CD4-positive, alpha-beta T cell (primary cell): ENCODE measurements around the gene HMG20A. TPM values are rescaled to one million over a fixed set of nuclear protein-coding genes. Genes with fewer than 3 reads are reported as not detected.

Experiments
- ATAC-seq: fragments of 200-7000 bp; cut with Tn5 transposase; one replicate; pipeline ENCODE4 v1.10.0; 2022; ENCODE audit warnings: mild to moderate bottlenecking; ENCODE audit not compliant: poor library complexity
- CTCF ChIA-PET: fragments of 350-600 bp; sonication (Branson Sonifier 250); formaldehyde crosslinking; loops from one replicate; lab custom pipeline; 2021; ENCODE audit warnings: antibody characterized with exemption, inconsistent platforms; lab: Charles Lee
- POLR2A ChIA-PET: fragments of 350-600 bp; sonication (Branson Sonifier 250); formaldehyde crosslinking; loops from one replicate; lab custom pipeline; 2021; ENCODE audit warnings: antibody characterized with exemption, inconsistent platforms; lab: Charles Lee
- DNase-seq, 14 experiments: peaks; one replicate each; pipeline ENCODE4 v3.0.0-alpha.2; 2013 to 2020; ENCODE audit warnings: mixed read lengths in 2 of 14
- H3K27ac ChIP-seq, 2 donors: one replicate each; pipeline versions ENCODE4 v1.5.1 to v1.7.0; 2013; ENCODE audit warnings: low read length in 2 of 2, low read depth in 1 of 2, mild to moderate bottlenecking in 1 of 2
- H3K27me3 ChIP-seq, 2 experiments: 1 replicate in 1 of 2; 2 replicates in 1 of 2; pipeline versions ENCODE4 v1.6.1 to v1.7.0; 2013; ENCODE audit warnings: low read length in 2 of 2, control low read depth in 1 of 2, mild to moderate bottlenecking in 1 of 2, moderate library complexity in 1 of 2; ENCODE audit not compliant: insufficient read depth in 2 of 2, control insufficient read depth in 1 of 2
- H3K36me3 ChIP-seq: one replicate; pipeline ENCODE4 v1.6.1; 2013; ENCODE audit warnings: low read length, control low read depth; ENCODE audit not compliant: insufficient read depth
- H3K4me1 ChIP-seq: one replicate; pipeline ENCODE4 v1.6.1; 2013; ENCODE audit warnings: low read length, control low read depth; ENCODE audit not compliant: insufficient read depth
- H3K4me3 ChIP-seq: one replicate; pipeline ENCODE4 v1.5.1; 2013; ENCODE audit warnings: mild to moderate bottlenecking, low read length, moderate library complexity
- H3K9me3 ChIP-seq, 2 experiments: 1 replicate in 1 of 2; 2 replicates in 1 of 2; pipeline versions ENCODE4 v1.6.1 to v1.7.0; 2013; ENCODE audit warnings: low read length in 2 of 2, mild to moderate bottlenecking in 2 of 2, control low read depth in 1 of 2, moderate library complexity in 1 of 2; ENCODE audit not compliant: control insufficient read depth in 1 of 2, insufficient read depth in 1 of 2
- H3K27ac Mint-ChIP-seq: one replicate; pipeline ENCODE4 v1.8.0; 2020; ENCODE audit warnings: mixed read lengths
- H3K27me3 Mint-ChIP-seq: one replicate; pipeline ENCODE4 v1.8.0; 2021; ENCODE audit warnings: mixed read lengths
- H3K36me3 Mint-ChIP-seq: one replicate; pipeline ENCODE4 v1.8.0; 2021; ENCODE audit warnings: low read depth, mixed read lengths
- H3K4me1 Mint-ChIP-seq: one replicate; pipeline ENCODE4 v1.8.0; 2021; ENCODE audit warnings: low read depth, mixed read lengths
- H3K4me3 Mint-ChIP-seq: one replicate; pipeline ENCODE4 v1.8.0; 2020; ENCODE audit warnings: mild to moderate bottlenecking, mixed read lengths
- H3K9me3 Mint-ChIP-seq: one replicate; pipeline ENCODE4 v1.8.0; 2020; ENCODE audit warnings: mixed read lengths
- CTCF ChIP-seq: fragments of 200-600 bp; IDR thresholded peaks from one replicate; pipeline ENCODE4 v1.8.0; 2022; ENCODE audit warnings: antibody characterized with exemption, mild to moderate bottlenecking
- intact Hi-C, 2 experiments: fragments of 100-400 bp; cut with DNase I in 1 of 2; cut with micrococcal nuclease in 1 of 2; formaldehyde crosslinking; loops; one replicate each; pipeline versions ENCODE4 v1.15.1 to v1.9.0; 2023 to 2025; cut with DNase I, micrococcal nuclease
- total RNA-seq, 174 experiments: library from RNA in 2 of 174; stranded (reverse) in 2 of 174; gene quantifications; one replicate each; pipeline ENCODE4 v1.2.3 and lab custom pipeline; 2021 to 2026

The HMG20A gene
- total RNA-seq, 2 experiments from 2014 or later = 16.2 to 20.0 TPM

GRCh38 chr15:77393471-77393840, 27.2 kb upstream of the HMG20A start:
- Mint-ChIP-seq H3K36me3 (peaks cover 18% of the 10 kb centered on the region), H3K9me3 (peaks cover 12% of the 10 kb centered on the region), H3K27ac (no peak overlapping the region), H3K4me1 (no peaks in the 10 kb centered on the region), H3K4me3 (no peak overlapping the region), H3K27me3 (no peaks in the 10 kb centered on the region)
- Histone ChIP-seq H3K4me1 (no peaks in the 10 kb centered on the region), H3K27me3 (no peaks in the 10 kb centered on the region), H3K36me3 (no peaks in the 10 kb centered on the region), H3K27ac (no peak overlapping the region), H3K9me3 (peaks cover 4 to 8% of the 10 kb centered on the region in 2 experiments), H3K4me3 (no peak overlapping the region)
- ChIA-PET POLR2A (no interaction called here), CTCF (interaction anchor here (1.4 kb wide), 1 partner anchor 14 kb away, joined by 3 read pairs; no protein-coding TSS in a partner anchor)
- ATAC-seq = no peak
- intact Hi-C loops = no loop called here
- TF ChIP-seq CTCF = no peak
- DNase-seq = no peak

GRCh38 chr15:77395013-77395774, 25.5 kb upstream of the HMG20A start:
- intact Hi-C loops = no loop called here
- H3K27ac ChIP-seq = no peak overlapping the region
- Mint-ChIP-seq H3K4me1 (no peaks in the 10 kb centered on the region), H3K36me3 (peaks cover 23% of the 10 kb centered on the region), H3K9me3 (peaks cover 19% of the 10 kb centered on the region), H3K4me3 (no peak overlapping the region), H3K27me3 (no peaks in the 10 kb centered on the region), H3K27ac (no peak overlapping the region)
- no peaks in the 10 kb centered on the region for H3K36me3 ChIP-seq
- ChIA-PET POLR2A (no interaction called here), CTCF (no interaction called here)
- H3K4me3 ChIP-seq = no peak overlapping the region
- H3K9me3 ChIP-seq = peaks cover 4 to 8% of the 10 kb centered on the region in 2 experiments
- H3K4me1 ChIP-seq = no peaks in the 10 kb centered on the region
- H3K27me3 ChIP-seq = no peaks in the 10 kb centered on the region
- no peak for TF ChIP-seq CTCF
- DNase-seq (no peak), ATAC-seq (no peak)

- DNase-seq = no peak
- POLR2A ChIA-PET = no interaction called here
- no peak overlapping the region for H3K4me3 ChIP-seq
- intact Hi-C loops = no loop called here
- CTCF ChIA-PET = no interaction called here
- H3K4me1 ChIP-seq = no peaks in the 10 kb centered on the region
- no peaks in the 10 kb centered on the region for H3K27me3 ChIP-seq
- Mint-ChIP-seq H3K9me3 (peaks cover 19% of the 10 kb centered on the region), H3K27me3 (no peaks in the 10 kb centered on the region), H3K27ac (no peak overlapping the region), H3K36me3 (peaks cover 23% of the 10 kb centered on the region), H3K4me1 (no peaks in the 10 kb centered on the region), H3K4me3 (no peak overlapping the region)
- H3K36me3 ChIP-seq = no peaks in the 10 kb centered on the region
- TF ChIP-seq CTCF = no peak
- no peak overlapping the region for H3K27ac ChIP-seq
- ATAC-seq = no peak
- H3K9me3 ChIP-seq = peaks cover 4 to 8% of the 10 kb centered on the region in 2 experiments
Observed at GRCh38 chr15:77396692-77397091, 24.0 kb upstream of the HMG20A start.
